ENCODE measurements around the gene CPSF4L.

- TF ChIP-seq CTCF (IDR thresholded peaks at IDR 0.05) (no peak), POLR2A (IDR thresholded peaks at IDR 0.05) (no peak)
Measured at GRCh38 chr17:73251871-73252270, 9.8 kb downstream of the CPSF4L start.
